ENCODE data around the gene MED4. TPM values are rescaled to one million over a fixed set of nuclear protein-coding genes. Genes with fewer than 3 reads are reported as not detected.

Gene MED4
- total and polyA plus RNA-seq, 2 experiments from 2014 or later, result 29.0 to 92.5 TPM

GRCh38 chr13:48142436-48142835, 47.5 kb upstream of the MED4 start:
- H3K36me3 Mint-ChIP-seq (ENCODE audit: low read depth), result no peaks in the 10 kb centered on the region; the same call in 2 of the 3 replicates
- no peak overlapping the region for H2AFZ ChIP-seq
- no peak for DNase-seq (ENCODE audit: low spot score)
- no peak overlapping the region for H3K4me2 ChIP-seq
- no peaks in the 10 kb centered on the region for H3K4me1 ChIP-seq (ENCODE audit: insufficient read depth)
- no peaks in the 10 kb centered on the region for H3K79me2 ChIP-seq (replicated peaks; ENCODE audit: insufficient read depth)
- H3K27ac ChIP-seq (ENCODE audit: low read depth), result no peak overlapping the region
- H3K9me3 Mint-ChIP-seq, result no peaks in the 10 kb centered on the region; the same call in 2 of the 3 replicates
- H3K27ac Mint-ChIP-seq, result no peak overlapping the region
- H3F3A ChIP-seq (replicated peaks; ENCODE audit: low read depth), result no peaks in the 10 kb centered on the region
- TF ChIP-seq POLR2AphosphoS5 (IDR thresholded peaks at IDR 0.05; ENCODE audit: low read depth) (no peak), EZH2phosphoT487 (IDR thresholded peaks at IDR 0.05; ENCODE audit: unreplicated experiment) (no peak), JUNB (IDR thresholded peaks at IDR 0.05; ENCODE audit: unreplicated experiment) (no peak), EZH2 (IDR thresholded peaks at IDR 0.05; ENCODE audit: low read depth, unreplicated experiment) (no peak), STAT1 (IDR thresholded peaks at IDR 0.05; ENCODE audit: unreplicated experiment) (no peak), CTCF (conservative IDR thresholded peaks at IDR 0.05; ENCODE audit: low read depth in 2 of 2) (no peak), CREB1 (CRISPR knock-in tag; IDR thresholded peaks at IDR 0.05; ENCODE audit: low read depth) (no peak), ZNF114 (CRISPR knock-in tag; IDR thresholded peaks at IDR 0.05) (no peak), NANOG (IDR thresholded peaks at IDR 0.05; ENCODE audit: borderline replicate concordance) (no peak), ETS1 (IDR thresholded peaks at IDR 0.05) (no peak), ZNF331 (CRISPR knock-in tag; IDR thresholded peaks at IDR 0.05; ENCODE audit: low read depth) (no peak), REST (IDR thresholded peaks at IDR 0.05; ENCODE audit: unreplicated experiment) (no peak), ZNF462 (CRISPR knock-in tag; IDR thresholded peaks at IDR 0.05) (no peak)
- H3K4me1 Mint-ChIP-seq, result no peaks in the 10 kb centered on the region
- H3K4me3 ChIP-seq, result no peak overlapping the region
- no peaks in the 10 kb centered on the region for H4K20me1 ChIP-seq (replicated peaks; ENCODE audit: insufficient read depth)
- no peaks in the 10 kb centered on the region for H3K9me2 ChIP-seq (ENCODE audit: insufficient read depth)
- H3K27me3 ChIP-seq (ENCODE audit: insufficient read depth), result no peaks in the 10 kb centered on the region
- peaks cover 5% of the 10 kb centered on the region for H3K27me3 Mint-ChIP-seq (ENCODE audit: insufficient read depth, low read depth, poor library complexity)
- H3K36me3 ChIP-seq (ENCODE audit: insufficient read depth), result no peaks in the 10 kb centered on the region
- no peak for ATAC-seq
- H3K4me3 Mint-ChIP-seq, result no peak overlapping the region
